ENCODE measurements around the gene AIDA.
A peak's percentile ranks its signal among the peaks of the same experiment; 100 is the strongest.

The AIDA gene

DNA sequence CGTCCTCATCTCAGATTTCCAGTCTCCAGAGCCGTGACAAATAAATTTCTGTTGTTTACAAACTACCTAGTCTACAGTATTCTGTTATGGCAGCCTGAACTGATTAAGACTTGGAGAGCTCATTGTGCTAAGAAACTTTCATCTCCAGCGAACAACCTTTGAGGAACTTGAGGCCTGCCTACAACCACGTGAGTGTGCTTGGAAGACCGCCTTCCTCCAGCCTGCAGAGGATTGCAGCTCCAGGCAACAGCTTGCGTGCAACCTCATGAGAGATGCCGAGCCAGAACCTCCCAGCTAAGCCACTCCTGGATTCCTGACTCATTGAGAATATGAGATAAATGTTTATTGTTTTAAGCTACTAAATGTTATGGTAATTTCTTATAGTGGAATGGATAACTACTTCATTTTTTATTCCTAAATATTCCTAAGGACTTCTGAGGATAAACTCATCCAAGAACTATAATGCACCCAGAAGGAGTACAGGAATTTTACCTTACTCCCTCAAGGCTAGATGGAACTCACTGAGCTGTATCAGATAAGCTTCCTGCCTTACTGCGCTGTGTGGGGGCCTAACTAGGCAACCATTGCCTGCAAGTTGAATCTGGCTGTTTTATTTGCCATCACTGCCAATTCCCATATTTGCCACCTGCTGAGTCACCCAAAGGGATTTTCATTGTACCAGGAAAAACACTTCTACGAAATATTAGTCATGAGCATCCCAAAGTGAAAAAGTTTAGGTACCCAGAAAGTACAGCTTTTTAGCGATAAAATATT is 42.3 kb upstream of the AIDA start:
- TF ChIP-seq YY1 (IDR thresholded peaks at IDR 0.05; ENCODE audit: low read depth), result no peak
- no peak for TF ChIP-seq EP300 (IDR thresholded peaks at IDR 0.05; ENCODE audit: borderline replicate concordance)
- TF ChIP-seq, protein P1, sequence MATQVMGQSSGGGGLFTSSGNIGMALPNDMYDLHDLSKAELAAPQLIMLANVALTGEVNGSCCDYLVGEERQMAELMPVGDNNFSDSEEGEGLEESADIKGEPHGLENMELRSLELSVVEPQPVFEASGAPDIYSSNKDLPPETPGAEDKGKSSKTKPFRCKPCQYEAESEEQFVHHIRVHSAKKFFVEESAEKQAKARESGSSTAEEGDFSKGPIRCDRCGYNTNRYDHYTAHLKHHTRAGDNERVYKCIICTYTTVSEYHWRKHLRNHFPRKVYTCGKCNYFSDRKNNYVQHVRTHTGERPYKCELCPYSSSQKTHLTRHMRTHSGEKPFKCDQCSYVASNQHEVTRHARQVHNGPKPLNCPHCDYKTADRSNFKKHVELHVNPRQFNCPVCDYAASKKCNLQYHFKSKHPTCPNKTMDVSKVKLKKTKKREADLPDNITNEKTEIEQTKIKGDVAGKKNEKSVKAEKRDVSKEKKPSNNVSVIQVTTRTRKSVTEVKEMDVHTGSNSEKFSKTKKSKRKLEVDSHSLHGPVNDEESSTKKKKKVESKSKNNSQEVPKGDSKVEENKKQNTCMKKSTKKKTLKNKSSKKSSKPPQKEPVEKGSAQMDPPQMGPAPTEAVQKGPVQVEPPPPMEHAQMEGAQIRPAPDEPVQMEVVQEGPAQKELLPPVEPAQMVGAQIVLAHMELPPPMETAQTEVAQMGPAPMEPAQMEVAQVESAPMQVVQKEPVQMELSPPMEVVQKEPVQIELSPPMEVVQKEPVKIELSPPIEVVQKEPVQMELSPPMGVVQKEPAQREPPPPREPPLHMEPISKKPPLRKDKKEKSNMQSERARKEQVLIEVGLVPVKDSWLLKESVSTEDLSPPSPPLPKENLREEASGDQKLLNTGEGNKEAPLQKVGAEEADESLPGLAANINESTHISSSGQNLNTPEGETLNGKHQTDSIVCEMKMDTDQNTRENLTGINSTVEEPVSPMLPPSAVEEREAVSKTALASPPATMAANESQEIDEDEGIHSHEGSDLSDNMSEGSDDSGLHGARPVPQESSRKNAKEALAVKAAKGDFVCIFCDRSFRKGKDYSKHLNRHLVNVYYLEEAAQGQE (IDR thresholded peaks at IDR 0.05; ENCODE audit: low read depth), result no peak
- no peak for TF ChIP-seq RAD21 (IDR thresholded peaks at IDR 0.05; ENCODE audit: low read depth)
- no peak for TF ChIP-seq TCF12 (IDR thresholded peaks at IDR 0.05; ENCODE audit: low read depth)
- no peak for TF ChIP-seq CEBPB (IDR thresholded peaks at IDR 0.05)
- TF ChIP-seq ZBTB7A (IDR thresholded peaks at IDR 0.05; ENCODE audit: low read depth), result no peak
- no peak for TF ChIP-seq TEAD4 (IDR thresholded peaks at IDR 0.05)
- no peak for TF ChIP-seq EGR1 (IDR thresholded peaks at IDR 0.05)
- TF ChIP-seq, protein P2, sequence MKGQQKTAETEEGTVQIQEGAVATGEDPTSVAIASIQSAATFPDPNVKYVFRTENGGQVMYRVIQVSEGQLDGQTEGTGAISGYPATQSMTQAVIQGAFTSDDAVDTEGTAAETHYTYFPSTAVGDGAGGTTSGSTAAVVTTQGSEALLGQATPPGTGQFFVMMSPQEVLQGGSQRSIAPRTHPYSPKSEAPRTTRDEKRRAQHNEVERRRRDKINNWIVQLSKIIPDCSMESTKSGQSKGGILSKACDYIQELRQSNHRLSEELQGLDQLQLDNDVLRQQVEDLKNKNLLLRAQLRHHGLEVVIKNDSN (IDR thresholded peaks at IDR 0.05), result no peak
- TF ChIP-seq NFIC (IDR thresholded peaks at IDR 0.05), result no peak
- TF ChIP-seq TAF1 (IDR thresholded peaks at IDR 0.05; ENCODE audit: low read depth), result no peak
- TF ChIP-seq, protein P3, sequence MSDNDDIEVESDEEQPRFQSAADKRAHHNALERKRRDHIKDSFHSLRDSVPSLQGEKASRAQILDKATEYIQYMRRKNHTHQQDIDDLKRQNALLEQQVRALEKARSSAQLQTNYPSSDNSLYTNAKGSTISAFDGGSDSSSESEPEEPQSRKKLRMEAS (IDR thresholded peaks at IDR 0.05), result no peak
- no peak for TF ChIP-seq CREB1 (IDR thresholded peaks at IDR 0.05; ENCODE audit: low read depth)

DNA sequence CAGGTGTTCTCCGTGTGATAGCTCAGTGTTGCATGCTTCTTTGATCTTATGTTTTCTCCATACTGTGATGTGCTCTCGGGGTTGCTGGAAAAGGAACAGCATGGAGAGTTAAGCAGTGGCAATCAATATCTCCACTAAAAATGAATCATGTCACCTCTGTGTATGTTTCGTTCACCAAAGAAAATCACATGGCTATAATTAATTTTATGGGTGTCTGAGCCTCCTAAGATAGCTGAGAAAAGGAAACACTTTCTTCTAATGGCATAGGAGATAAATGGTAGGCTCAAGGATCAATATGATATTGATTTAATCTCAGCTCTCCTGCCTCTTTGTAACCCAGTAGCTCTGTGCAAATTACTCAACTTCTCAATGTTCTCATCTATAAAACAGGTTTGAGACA is 39.0 kb upstream of the AIDA start:
- TF ChIP-seq, protein P2 (IDR thresholded peaks at IDR 0.05), result no peak
- TF ChIP-seq TEAD4 (IDR thresholded peaks at IDR 0.05) (no peak), NFIC (IDR thresholded peaks at IDR 0.05) (no peak)

DNA sequence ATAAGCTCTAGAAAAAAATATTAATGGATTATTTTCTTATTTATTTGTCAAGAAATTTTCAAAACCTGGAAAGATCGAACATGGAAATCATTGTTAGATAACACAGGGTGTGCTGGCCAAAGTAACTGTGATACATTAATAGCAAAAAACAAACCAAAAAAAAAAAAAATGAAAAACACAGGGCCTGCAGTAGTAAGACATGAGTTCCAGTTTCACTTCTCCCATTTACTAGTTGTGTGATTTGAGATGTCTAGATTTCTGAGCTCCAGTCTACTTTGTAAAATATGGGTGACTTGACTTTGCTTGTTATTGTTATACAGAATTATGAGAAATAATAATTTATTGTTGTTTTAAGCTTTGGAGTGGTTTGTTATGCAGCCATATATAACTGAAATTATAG is 38.4 kb upstream of the AIDA start:
- TF ChIP-seq, protein P3 (IDR thresholded peaks at IDR 0.05), result no peak
- TF ChIP-seq EGR1 (IDR thresholded peaks at IDR 0.05), result no peak
- no peak for TF ChIP-seq TCF12 (IDR thresholded peaks at IDR 0.05; ENCODE audit: low read depth)
- no peak for TF ChIP-seq RAD21 (IDR thresholded peaks at IDR 0.05; ENCODE audit: low read depth)
- no peak for TF ChIP-seq TAF1 (IDR thresholded peaks at IDR 0.05; ENCODE audit: low read depth)
- TF ChIP-seq CEBPB (IDR thresholded peaks at IDR 0.05), result no peak
- TF ChIP-seq YY1 (IDR thresholded peaks at IDR 0.05; ENCODE audit: low read depth), result no peak
- no peak for TF ChIP-seq EP300 (IDR thresholded peaks at IDR 0.05; ENCODE audit: borderline replicate concordance)
- TF ChIP-seq FOXM1 (IDR thresholded peaks at IDR 0.05; ENCODE audit: borderline replicate concordance, low read depth), result no peak
- TF ChIP-seq NFIC (IDR thresholded peaks at IDR 0.05), result no peak
- TF ChIP-seq ZBTB7A (IDR thresholded peaks at IDR 0.05; ENCODE audit: low read depth), result no peak

DNA sequence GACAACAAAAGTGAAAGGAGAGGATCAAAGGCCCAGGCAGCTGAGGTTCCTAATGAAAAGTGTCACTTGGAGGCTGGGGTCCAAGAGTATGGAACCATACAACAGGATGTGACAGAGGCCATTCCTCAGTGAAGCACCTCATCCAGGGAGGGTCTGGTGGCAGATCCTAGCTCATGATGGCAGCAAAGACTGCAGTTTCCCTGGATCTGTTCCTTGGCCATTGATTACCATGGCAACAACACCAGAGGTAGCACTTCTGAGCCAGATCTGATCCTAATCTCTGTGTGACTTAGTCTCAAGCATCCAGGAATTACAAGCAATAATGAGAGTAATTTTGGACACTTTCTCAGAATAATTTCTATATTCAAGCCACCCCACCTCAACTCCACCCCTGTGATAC is 37.6 kb upstream of the AIDA start:
- TF ChIP-seq TCF12 (IDR thresholded peaks at IDR 0.05; ENCODE audit: low read depth) (no peak), FOXM1 (IDR thresholded peaks at IDR 0.05; ENCODE audit: borderline replicate concordance, low read depth) (no peak), EGR1 (IDR thresholded peaks at IDR 0.05) (no peak), CEBPB (IDR thresholded peaks at IDR 0.05) (no peak), RAD21 (IDR thresholded peaks at IDR 0.05; ENCODE audit: low read depth) (peak; percentile 52)

DNA sequence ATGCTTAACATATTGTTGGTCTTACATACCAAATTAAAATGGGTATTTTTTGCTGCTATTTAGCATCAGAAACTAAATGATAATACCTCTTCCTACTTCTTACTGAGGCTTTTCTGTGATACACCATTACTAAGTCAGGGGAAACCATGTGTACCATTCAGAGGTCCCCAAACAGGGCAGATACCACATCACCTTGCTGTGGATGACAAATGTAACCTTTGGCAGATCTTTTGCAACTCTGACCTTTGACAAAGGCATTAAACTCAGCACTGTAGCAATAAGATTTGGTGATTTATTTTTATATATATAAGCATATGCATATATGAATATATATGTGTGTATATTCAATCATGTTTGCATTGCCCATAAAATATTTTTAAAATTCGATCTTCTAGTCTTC is 27.6 kb upstream of the AIDA start:
- TF ChIP-seq FOXM1 (IDR thresholded peaks at IDR 0.05; ENCODE audit: borderline replicate concordance, low read depth), result no peak
- TF ChIP-seq, protein P2 (IDR thresholded peaks at IDR 0.05), result no peak
- no peak for TF ChIP-seq TEAD4 (IDR thresholded peaks at IDR 0.05)
- TF ChIP-seq EP300 (IDR thresholded peaks at IDR 0.05; ENCODE audit: borderline replicate concordance), result no peak
- no peak for TF ChIP-seq NFIC (IDR thresholded peaks at IDR 0.05)
- TF ChIP-seq EGR1 (IDR thresholded peaks at IDR 0.05), result no peak
- no peak for TF ChIP-seq TAF1 (IDR thresholded peaks at IDR 0.05; ENCODE audit: low read depth)
- TF ChIP-seq ZBTB7A (IDR thresholded peaks at IDR 0.05; ENCODE audit: low read depth), result no peak

DNA sequence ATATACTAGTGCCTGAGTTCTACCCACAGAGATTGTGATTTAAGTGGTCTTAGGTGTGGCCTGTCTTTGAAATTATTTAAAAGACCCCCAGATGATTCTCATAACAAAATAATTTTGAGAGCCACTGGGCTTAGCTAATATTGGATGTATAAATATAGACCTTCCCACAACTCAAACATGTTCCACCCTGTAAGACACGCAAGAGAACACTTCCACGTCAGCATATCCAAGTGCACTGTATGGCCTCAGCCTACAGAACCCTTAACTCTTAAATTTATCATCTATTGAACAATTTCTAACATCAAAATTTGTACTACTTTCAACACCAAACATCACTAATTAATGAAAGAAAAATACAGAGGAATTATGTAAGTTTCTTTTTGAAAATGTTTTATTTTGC is 27.2 kb upstream of the AIDA start:
- TF ChIP-seq TAF1 (IDR thresholded peaks at IDR 0.05; ENCODE audit: low read depth) (no peak), YY1 (IDR thresholded peaks at IDR 0.05; ENCODE audit: low read depth) (no peak), ZBTB7A (IDR thresholded peaks at IDR 0.05; ENCODE audit: low read depth) (no peak), EP300 (IDR thresholded peaks at IDR 0.05; ENCODE audit: borderline replicate concordance) (no peak), NFIC (IDR thresholded peaks at IDR 0.05) (no peak), FOXM1 (IDR thresholded peaks at IDR 0.05; ENCODE audit: borderline replicate concordance, low read depth) (no peak), CREB1 (IDR thresholded peaks at IDR 0.05; ENCODE audit: low read depth) (no peak)
- TF ChIP-seq, protein P1 (IDR thresholded peaks at IDR 0.05; ENCODE audit: low read depth), result no peak
- TF ChIP-seq, protein P2 (IDR thresholded peaks at IDR 0.05), result no peak

All from Ishikawa (cell line).